PC-3 (cell line): ENCODE data around the gene RASL12. TPM values are rescaled to one million over a fixed set of nuclear protein-coding genes. Genes with fewer than 3 reads are reported as not detected.
A peak's percentile ranks its signal among the peaks of the same experiment; 100 is the strongest.

Experiments used
- ATAC-seq: fragments of 200-7000 bp; cut with Tn5 transposase; 2 replicates; pipeline ENCODE4 v1.9.1; 2020; ENCODE audit warnings: mild to moderate bottlenecking, moderate library complexity
- BruUV-seq: library from RNA; stranded (reverse); fragments of 400-500 nt; replicated peaks from 2 replicates; lab custom pipeline; 2021; lab: Mats Ljungman, UMichigan
- CTCF ChIA-PET: fragments of 300-600 bp; sonication (Branson Sonifier 250); formaldehyde crosslinking; loops from one replicate; lab custom pipeline; 2022; ENCODE audit warnings: antibody characterized with exemption; lab: Charles Lee
- POLR2A ChIA-PET: fragments of 300-600 bp; sonication (Branson Sonifier 250); formaldehyde crosslinking; loops from one replicate; lab custom pipeline; 2022; ENCODE audit warnings: antibody characterized with exemption; ENCODE audit not compliant: unreplicated experiment; lab: Charles Lee
- DNase-seq: peaks from one replicate; pipeline ENCODE4 v3.0.0-alpha.2; 2015
- H2AFZ ChIP-seq: fragments of 300-600 bp; sonication (generic); 2 replicates; pipeline ENCODE4 v1.6.0; 2016; ENCODE audit warnings: antibody characterized with exemption, low read length
- H3F3A ChIP-seq: fragments of 300-600 bp; sonication (generic); one replicate; pipeline ENCODE4 v1.6.0; 2017; ENCODE audit warnings: antibody characterized with exemption, low read length, control low read depth, mild to moderate bottlenecking; ENCODE audit not compliant: unreplicated experiment
- H3K27ac ChIP-seq: fragments of 300-600 bp; sonication (generic); 2 replicates; pipeline ENCODE4 v1.5.1; 2016; ENCODE audit warnings: mild to moderate bottlenecking, low read length
- H3K27me3 ChIP-seq: fragments of 300-600 bp; sonication (generic); 2 replicates; pipeline ENCODE4 v1.6.1; 2016; ENCODE audit warnings: low read length, mixed read lengths
- H3K36me3 ChIP-seq: fragments of 300-600 bp; sonication (generic); 2 replicates; pipeline ENCODE4 v1.6.1; 2016; ENCODE audit warnings: low read depth, mixed run types, low read length, mixed read lengths
- H3K4me1 ChIP-seq: fragments of 300-600 bp; sonication (generic); 2 replicates; pipeline ENCODE4 v1.5.1; 2016; ENCODE audit warnings: low read length; ENCODE audit not compliant: insufficient read depth
- H3K4me2 ChIP-seq: fragments of 300-600 bp; sonication (generic); 2 replicates; pipeline ENCODE4 v1.6.0; 2016; ENCODE audit warnings: low read length
- H3K4me3 ChIP-seq: fragments of 300-600 bp; sonication (generic); 2 replicates; pipeline ENCODE4 v1.5.1; 2016; ENCODE audit warnings: mild to moderate bottlenecking, low read length, mixed read lengths
- H3K79me2 ChIP-seq: fragments of 300-600 bp; sonication (generic); 2 replicates; pipeline ENCODE4 v1.6.1; 2017; ENCODE audit warnings: low read length, mixed read lengths
- H3K9ac ChIP-seq: fragments of 300-600 bp; sonication (generic); 2 replicates; pipeline ENCODE4 v1.6.0; 2016; ENCODE audit warnings: mild to moderate bottlenecking, low read length
- H3K9me2 ChIP-seq: fragments of 300-600 bp; sonication (generic); replicated peaks from 2 replicates; pipeline ENCODE4 v1.6.1; 2016; ENCODE audit warnings: mixed run types, low read length, mixed read lengths
- H3K9me3 ChIP-seq: fragments of 300-600 bp; sonication (generic); 2 replicates; pipeline ENCODE4 v1.6.1; 2016; ENCODE audit warnings: low read length, mixed read lengths
- H4K20me1 ChIP-seq: fragments of 300-600 bp; sonication (generic); 2 replicates; pipeline ENCODE4 v1.6.1; 2016; ENCODE audit warnings: low read length, mixed read lengths
- EZH2 ChIP-seq: fragments of 300-600 bp; sonication (generic); IDR thresholded peaks from one replicate; pipeline ENCODE4 v1.6.1; 2017; ENCODE audit warnings: antibody characterized with exemption, mild to moderate bottlenecking, low read length; ENCODE audit not compliant: unreplicated experiment
- EZH2phosphoT487 ChIP-seq: fragments of 300-600 bp; sonication (generic); IDR thresholded peaks from 2 replicates; pipeline ENCODE4 v1.6.1; 2018; ENCODE audit warnings: mild to moderate bottlenecking, antibody characterized with exemption, low read length, borderline replicate concordance
- intact Hi-C: fragments of 100-400 bp; cut with micrococcal nuclease; formaldehyde crosslinking; loops from 2 replicates; pipeline ENCODE4 v1.9.0; 2023
- total RNA-seq: library from RNA; depleted of rRNA; stranded (reverse); fragments of >200 nt; gene quantifications from 2 replicates; pipeline ENCODE4 v1.2.3, GENCODE V29; 2014
- TF ChIP-seq, protein P1 (sequence below): fragments of 300-600 bp; sonication (generic); conservative IDR thresholded peaks from 2 replicates; pipeline ENCODE4 v1.5.1; 2017; ENCODE audit warnings: antibody characterized with exemption, low read depth, mild to moderate bottlenecking, low read length

RASL12 gene
- total RNA-seq, 1 experiment from 2014 or later: not detected

DNA sequence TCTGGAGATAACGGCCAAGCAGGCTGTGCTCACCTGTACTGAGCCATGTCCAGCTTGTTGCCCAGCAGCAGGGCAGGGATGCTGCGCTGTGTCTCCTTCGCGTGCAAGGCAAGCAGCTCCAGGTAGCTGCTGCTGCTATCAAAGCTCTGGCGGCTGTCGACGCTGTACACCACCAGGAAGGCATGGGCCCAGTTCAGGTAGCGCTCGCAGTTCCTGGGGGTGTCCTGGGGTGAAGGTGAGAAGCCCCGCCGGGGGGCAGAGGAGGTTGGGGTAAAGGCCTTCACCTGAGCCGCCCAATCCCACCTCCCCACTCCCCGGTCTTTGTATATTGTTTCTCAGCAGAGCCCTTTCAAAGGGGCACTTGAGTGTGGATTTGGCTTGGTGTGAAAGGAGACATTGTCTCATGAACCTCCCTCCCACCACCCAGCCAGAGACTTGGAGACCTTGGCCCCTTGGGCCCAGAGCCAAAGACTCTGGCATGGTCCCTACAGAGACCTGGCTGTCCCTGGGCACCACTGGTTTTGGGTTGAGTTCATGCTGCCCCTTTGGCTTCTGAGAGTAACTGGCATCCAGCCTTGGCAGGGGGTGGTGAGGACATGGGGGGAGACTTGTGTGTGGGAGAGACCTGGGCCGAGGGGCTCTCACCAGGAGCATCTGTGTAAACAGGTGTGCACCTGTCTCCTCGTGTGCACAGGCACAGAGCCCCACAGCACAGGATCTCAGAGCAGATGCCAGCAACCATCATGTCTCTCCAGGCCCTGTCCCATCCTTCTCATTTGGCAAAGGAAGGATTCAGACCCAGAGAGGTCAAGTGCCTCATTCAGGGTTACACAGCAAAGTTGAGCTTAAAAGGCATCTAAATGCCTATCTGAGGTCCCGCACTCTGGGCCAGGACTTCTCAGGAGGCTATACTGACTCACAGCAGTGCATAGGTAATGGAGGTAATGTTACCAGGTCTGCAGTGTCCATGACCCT lies 9.1 kb downstream of the RASL12 start:
- Histone ChIP-seq H3K9ac (no peak overlapping the region), H3K9me3 (no peaks in the 10 kb centered on the region), H3K4me2 (no peak overlapping the region), H3K79me2 (no peaks in the 10 kb centered on the region), H3K4me1 (peaks cover 17% of the 10 kb centered on the region), H3K4me3 (no peak overlapping the region), H2AFZ (no peak overlapping the region), H3K36me3 (no peaks in the 10 kb centered on the region), H3K27ac (no peak overlapping the region), H3K27me3 (no peaks in the 10 kb centered on the region), H3F3A (no peaks in the 10 kb centered on the region), H4K20me1 (no peaks in the 10 kb centered on the region), H3K9me2 (no peaks in the 10 kb centered on the region)
- BruUV-seq: no TSS peak
- TF ChIP-seq, protein P1, sequence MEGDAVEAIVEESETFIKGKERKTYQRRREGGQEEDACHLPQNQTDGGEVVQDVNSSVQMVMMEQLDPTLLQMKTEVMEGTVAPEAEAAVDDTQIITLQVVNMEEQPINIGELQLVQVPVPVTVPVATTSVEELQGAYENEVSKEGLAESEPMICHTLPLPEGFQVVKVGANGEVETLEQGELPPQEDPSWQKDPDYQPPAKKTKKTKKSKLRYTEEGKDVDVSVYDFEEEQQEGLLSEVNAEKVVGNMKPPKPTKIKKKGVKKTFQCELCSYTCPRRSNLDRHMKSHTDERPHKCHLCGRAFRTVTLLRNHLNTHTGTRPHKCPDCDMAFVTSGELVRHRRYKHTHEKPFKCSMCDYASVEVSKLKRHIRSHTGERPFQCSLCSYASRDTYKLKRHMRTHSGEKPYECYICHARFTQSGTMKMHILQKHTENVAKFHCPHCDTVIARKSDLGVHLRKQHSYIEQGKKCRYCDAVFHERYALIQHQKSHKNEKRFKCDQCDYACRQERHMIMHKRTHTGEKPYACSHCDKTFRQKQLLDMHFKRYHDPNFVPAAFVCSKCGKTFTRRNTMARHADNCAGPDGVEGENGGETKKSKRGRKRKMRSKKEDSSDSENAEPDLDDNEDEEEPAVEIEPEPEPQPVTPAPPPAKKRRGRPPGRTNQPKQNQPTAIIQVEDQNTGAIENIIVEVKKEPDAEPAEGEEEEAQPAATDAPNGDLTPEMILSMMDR: no peak
- no peak for DNase-seq
- CTCF ChIA-PET: no interaction called here
- POLR2A ChIA-PET: no interaction called here
- no peak for ATAC-seq
- intact Hi-C loops: loop anchor here (10.0 kb wide), 1 partner anchor 216 kb away; no protein-coding TSS in a partner anchor

DNA sequence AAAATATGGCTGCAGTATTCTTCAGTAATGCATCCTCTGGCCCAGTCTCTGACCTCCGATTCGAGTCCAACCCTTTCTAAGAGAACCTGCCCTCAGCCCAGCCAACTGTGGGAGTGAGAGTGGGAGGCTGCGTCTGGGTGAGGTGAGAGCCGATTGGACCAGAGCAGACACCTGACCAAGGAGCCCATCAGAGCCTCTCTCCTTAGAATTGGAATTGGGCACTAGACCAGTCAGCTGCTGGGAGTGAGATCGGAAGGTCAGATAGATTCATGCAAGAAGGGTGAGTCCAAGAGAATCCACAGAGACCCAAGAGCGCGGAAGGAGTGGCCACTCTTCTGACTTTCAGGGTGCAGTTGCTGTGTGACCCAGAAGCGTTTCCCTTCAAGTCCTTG lies 10.2 kb downstream of the RASL12 start:
- Histone ChIP-seq H3K4me2 (peak overlapping the region; percentile 43; the same call in 1 of the 2 replicates), H3K27me3 (no peaks in the 10 kb centered on the region), H4K20me1 (no peaks in the 10 kb centered on the region), H2AFZ (no peak overlapping the region), H3F3A (no peaks in the 10 kb centered on the region), H3K4me1 (peaks cover 17% of the 10 kb centered on the region), H3K27ac (no peak overlapping the region), H3K36me3 (no peaks in the 10 kb centered on the region), H3K79me2 (no peaks in the 10 kb centered on the region), H3K9me2 (no peaks in the 10 kb centered on the region), H3K9me3 (no peaks in the 10 kb centered on the region), H3K4me3 (no peak overlapping the region), H3K9ac (no peak overlapping the region)
- BruUV-seq: no TSS peak
- ChIA-PET CTCF (no interaction called here), POLR2A (no interaction called here)
- DNase-seq (no peak), ATAC-seq (no peak)
- TF ChIP-seq EZH2 (no peak), EZH2phosphoT487 (no peak)
- TF ChIP-seq, protein P1: no peak
- intact Hi-C loops: loop anchor here (10.0 kb wide), 1 partner anchor 217 kb away; no protein-coding TSS in a partner anchor
